Stimulated activated effector memory CD8-positive, alpha-beta T cell treated with anti-CD3 and anti-CD28 coated beads, Interleukin-12 subunit alpha, Interleukin-12 subunit beta, amount 100 ng/mL, for 72 hours (primary cell): ENCODE results near the gene LCAT.

Experiments
- ATAC-seq: fragments of 150-1000 bp; cut with Tn5 transposase; 2 replicates; pipeline ENCODE4 v1.10.0; 2021
- DNase-seq, 2 donors: peaks; one replicate each; pipeline ENCODE4 v3.0.0; 2021 to 2022; ENCODE audit warnings: low spot score in 2 of 2
- H3K27ac Mint-ChIP-seq: one replicate; pipeline ENCODE4 v1.8.0; 2022; ENCODE audit warnings: mild to moderate bottlenecking, mixed read lengths
- H3K36me3 Mint-ChIP-seq: one replicate; pipeline ENCODE4 v1.8.0; 2022; ENCODE audit warnings: mild to moderate bottlenecking, mixed read lengths
- H3K4me1 Mint-ChIP-seq: one replicate; pipeline ENCODE4 v1.8.0; 2022; ENCODE audit warnings: mixed read lengths
- H3K4me3 Mint-ChIP-seq: one replicate; pipeline ENCODE4 v1.8.0; 2022; ENCODE audit warnings: mild to moderate bottlenecking, mixed read lengths
- H3K9me3 Mint-ChIP-seq: one replicate; pipeline ENCODE4 v1.8.0; 2022; ENCODE audit warnings: mixed read lengths

LCAT gene

GRCh38 chr16:67962135-67962534 lies 18.2 kb upstream of the LCAT start:
- H3K27ac Mint-ChIP-seq: no peak overlapping the region
- no peak for DNase-seq
- H3K36me3 Mint-ChIP-seq: peaks cover 27% of the 10 kb centered on the region
- H3K4me1 Mint-ChIP-seq: peaks cover 12% of the 10 kb centered on the region
- H3K4me3 Mint-ChIP-seq: no peak overlapping the region
- no peaks in the 10 kb centered on the region for H3K9me3 Mint-ChIP-seq
- no peak for ATAC-seq

- Mint-ChIP-seq H3K4me3 (no peak overlapping the region), H3K27ac (no peak overlapping the region), H3K4me1 (peaks cover 6% of the 10 kb centered on the region), H3K36me3 (peaks cover 25% of the 10 kb centered on the region), H3K9me3 (no peaks in the 10 kb centered on the region)
- no peak for ATAC-seq
- no peak for DNase-seq
Observed at GRCh38 chr16:67961551-67961957, 17.6 kb upstream of the LCAT start.

- peaks cover 30% of the 10 kb centered on the region for H3K36me3 Mint-ChIP-seq
- no peak overlapping the region for H3K4me3 Mint-ChIP-seq
- H3K9me3 Mint-ChIP-seq: no peaks in the 10 kb centered on the region
- peak overlapping the region; percentile 60 for H3K27ac Mint-ChIP-seq
- DNase-seq (no peak), ATAC-seq (no peak)
- peaks cover 4% of the 10 kb centered on the region for H3K4me1 Mint-ChIP-seq
Observed at GRCh38 chr16:67959536-67960329, 15.8 kb upstream of the LCAT start.

- Mint-ChIP-seq H3K4me3 (no peak overlapping the region), H3K36me3 (peaks cover 29% of the 10 kb centered on the region), H3K4me1 (no peaks in the 10 kb centered on the region), H3K27ac (no peak overlapping the region), H3K9me3 (no peaks in the 10 kb centered on the region)
- DNase-seq: no peak
- ATAC-seq: no peak
Observed at GRCh38 chr16:67957622-67958021, 13.7 kb upstream of the LCAT start.

- peak; percentile 5 for ATAC-seq
- H3K27ac Mint-ChIP-seq: peak overlapping the region; percentile 54
- H3K9me3 Mint-ChIP-seq: no peaks in the 10 kb centered on the region
- peaks cover 17% of the 10 kb centered on the region for H3K36me3 Mint-ChIP-seq
- H3K4me3 Mint-ChIP-seq: no peak overlapping the region
- no peak for DNase-seq
- H3K4me1 Mint-ChIP-seq: no peaks in the 10 kb centered on the region
Observed at GRCh38 chr16:67954421-67955196, 10.7 kb upstream of the LCAT start.

- H3K4me1 Mint-ChIP-seq: no peaks in the 10 kb centered on the region
- no peaks in the 10 kb centered on the region for H3K9me3 Mint-ChIP-seq
- ATAC-seq (no peak), DNase-seq (no peak)
- H3K4me3 Mint-ChIP-seq: no peak overlapping the region
- peak overlapping the region; percentile 54 for H3K27ac Mint-ChIP-seq
- peaks cover 17% of the 10 kb centered on the region for H3K36me3 Mint-ChIP-seq
Observed at GRCh38 chr16:67953641-67954375, 9.9 kb upstream of the LCAT start.

- ATAC-seq: no peak
- DNase-seq: no peak
- no peaks in the 10 kb centered on the region for H3K9me3 Mint-ChIP-seq
- H3K27ac Mint-ChIP-seq: no peak overlapping the region
- no peaks in the 10 kb centered on the region for H3K4me1 Mint-ChIP-seq
- no peak overlapping the region for H3K4me3 Mint-ChIP-seq
- H3K36me3 Mint-ChIP-seq: peaks cover 20% of the 10 kb centered on the region
Observed at GRCh38 chr16:67951485-67951884, 7.6 kb upstream of the LCAT start.

GRCh38 chr16:67950335-67950843 lies 6.5 kb upstream of the LCAT start:
- H3K9me3 Mint-ChIP-seq: no peaks in the 10 kb centered on the region
- peak overlapping the region; percentile 10 for H3K27ac Mint-ChIP-seq
- DNase-seq (no peak), ATAC-seq (no peak)
- peaks cover 24% of the 10 kb centered on the region for H3K36me3 Mint-ChIP-seq
- no peaks in the 10 kb centered on the region for H3K4me1 Mint-ChIP-seq
- no peak overlapping the region for H3K4me3 Mint-ChIP-seq

GRCh38 chr16:67949645-67950044 lies 5.7 kb upstream of the LCAT start:
- ATAC-seq (no peak), DNase-seq (no peak)
- Mint-ChIP-seq H3K27ac (no peak overlapping the region), H3K9me3 (no peaks in the 10 kb centered on the region), H3K4me3 (no peak overlapping the region), H3K36me3 (peaks cover 31% of the 10 kb centered on the region), H3K4me1 (no peaks in the 10 kb centered on the region)

- H3K27ac Mint-ChIP-seq: peak overlapping the region; percentile 10
- no peaks in the 10 kb centered on the region for H3K4me1 Mint-ChIP-seq
- no peak overlapping the region for H3K4me3 Mint-ChIP-seq
- no peaks in the 10 kb centered on the region for H3K9me3 Mint-ChIP-seq
- ATAC-seq (no peak), DNase-seq (no peak)
- H3K36me3 Mint-ChIP-seq: peaks cover 34% of the 10 kb centered on the region
Observed at GRCh38 chr16:67948015-67948414, 4.1 kb upstream of the LCAT start.

- DNase-seq (no peak), ATAC-seq (no peak)
- no peaks in the 10 kb centered on the region for H3K9me3 Mint-ChIP-seq
- H3K4me3 Mint-ChIP-seq: no peak overlapping the region
- H3K4me1 Mint-ChIP-seq: peaks cover 4% of the 10 kb centered on the region
- H3K36me3 Mint-ChIP-seq: peaks cover 38% of the 10 kb centered on the region
- no peak overlapping the region for H3K27ac Mint-ChIP-seq
Observed at GRCh38 chr16:67946966-67947558, 3.1 kb upstream of the LCAT start.

GRCh38 chr16:67946128-67946569 lies 2.2 kb upstream of the LCAT start:
- H3K27ac Mint-ChIP-seq: no peak overlapping the region
- peaks cover 39% of the 10 kb centered on the region for H3K36me3 Mint-ChIP-seq
- peaks cover 12% of the 10 kb centered on the region for H3K4me1 Mint-ChIP-seq
- H3K4me3 Mint-ChIP-seq: no peak overlapping the region
- ATAC-seq (no peak), DNase-seq (no peak)
- no peaks in the 10 kb centered on the region for H3K9me3 Mint-ChIP-seq

- Mint-ChIP-seq H3K9me3 (no peaks in the 10 kb centered on the region), H3K4me1 (peaks cover 12% of the 10 kb centered on the region), H3K27ac (no peak overlapping the region), H3K36me3 (peaks cover 33% of the 10 kb centered on the region), H3K4me3 (no peak overlapping the region)
- no peak for ATAC-seq
- DNase-seq: no peak
Observed at GRCh38 chr16:67945392-67945933, 1.5 kb upstream of the LCAT start.

GRCh38 chr16:67944690-67945391 lies 921 bp upstream of the LCAT start:
- H3K27ac Mint-ChIP-seq: no peak overlapping the region
- no peak overlapping the region for H3K4me3 Mint-ChIP-seq
- DNase-seq (no peak), ATAC-seq (no peak)
- H3K4me1 Mint-ChIP-seq: peaks cover 17% of the 10 kb centered on the region
- H3K9me3 Mint-ChIP-seq: no peaks in the 10 kb centered on the region
- H3K36me3 Mint-ChIP-seq: peaks cover 27% of the 10 kb centered on the region
